CD8-positive, alpha-beta memory T cell (primary cell): ENCODE measurements around the gene MYCBP2. TPM values are rescaled to one million over a fixed set of nuclear protein-coding genes. Genes with fewer than 3 reads are reported as not detected.
A peak's percentile ranks its signal among the peaks of the same experiment; 100 is the strongest.

Experiments
- CTCF ChIA-PET: fragments of 350-600 bp; sonication (Branson Sonifier 250); formaldehyde crosslinking; loops from one replicate; lab custom pipeline; 2021; ENCODE audit warnings: antibody characterized with exemption; lab: Charles Lee
- POLR2A ChIA-PET: fragments of 350-600 bp; sonication (Branson Sonifier 250); formaldehyde crosslinking; loops from one replicate; lab custom pipeline; 2021; ENCODE audit warnings: antibody characterized with exemption; lab: Charles Lee
- DNase-seq, 5 donors: peaks; one replicate each; pipeline versions ENCODE4 v3.0.0 to v3.0.0-alpha.2; 2020 to 2022; ENCODE audit warnings: mixed read lengths in 1 of 5
- H3K27ac ChIP-seq: one replicate; pipeline ENCODE4 v1.7.0; 2013; ENCODE audit warnings: low read depth, mild to moderate bottlenecking, low read length, moderate library complexity
- H3K27me3 ChIP-seq: 2 replicates; pipeline ENCODE4 v1.7.0; 2013; ENCODE audit warnings: low read length, mild to moderate bottlenecking; ENCODE audit not compliant: insufficient read depth, poor library complexity, severe bottlenecking
- H3K36me3 ChIP-seq: 2 replicates; pipeline ENCODE4 v1.7.0; 2013; ENCODE audit warnings: mild to moderate bottlenecking, low read length, moderate library complexity; ENCODE audit not compliant: insufficient read depth
- H3K4me1 ChIP-seq: 2 replicates; pipeline ENCODE4 v1.7.0; 2013; ENCODE audit warnings: mild to moderate bottlenecking, low read length, moderate library complexity; ENCODE audit not compliant: insufficient read depth
- H3K4me3 ChIP-seq: 2 replicates; pipeline ENCODE4 v1.7.0; 2013; ENCODE audit warnings: mild to moderate bottlenecking, low read length
- H3K9me3 ChIP-seq: 2 replicates; pipeline ENCODE4 v1.7.0; 2013; ENCODE audit warnings: mild to moderate bottlenecking, low read length
- H3K27ac Mint-ChIP-seq, 8 donors: one replicate each; pipeline ENCODE4 v1.8.0; 2020 to 2021; ENCODE audit warnings: mixed read lengths in 8 of 8, mild to moderate bottlenecking in 6 of 8, inconsistent platforms in 3 of 8, moderate library complexity in 3 of 8
- H3K27me3 Mint-ChIP-seq, 2 donors: one replicate each; pipeline ENCODE4 v1.8.0; 2020 to 2021; ENCODE audit warnings: mixed read lengths in 2 of 2, mild to moderate bottlenecking in 1 of 2, moderate library complexity in 1 of 2
- H3K36me3 Mint-ChIP-seq, 3 donors: one replicate each; pipeline ENCODE4 v1.8.0; 2020 to 2021; ENCODE audit warnings: mixed read lengths in 3 of 3, inconsistent platforms in 1 of 3, mild to moderate bottlenecking in 1 of 3
- H3K4me1 Mint-ChIP-seq, 3 donors: one replicate each; pipeline ENCODE4 v1.8.0; 2020 to 2021; ENCODE audit warnings: mixed read lengths in 3 of 3, inconsistent platforms in 1 of 3, mild to moderate bottlenecking in 1 of 3
- H3K4me3 Mint-ChIP-seq, 7 donors: one replicate each; pipeline ENCODE4 v1.8.0; 2020 to 2021; ENCODE audit warnings: mixed read lengths in 7 of 7, mild to moderate bottlenecking in 6 of 7, moderate library complexity in 4 of 7, inconsistent platforms in 2 of 7
- H3K9me3 Mint-ChIP-seq, 5 donors: one replicate each; pipeline ENCODE4 v1.8.0; 2020 to 2022; ENCODE audit warnings: mixed read lengths in 5 of 5, mild to moderate bottlenecking in 3 of 5, moderate library complexity in 2 of 5, inconsistent platforms in 1 of 5
- polyA plus RNA-seq: library from polyadenylated mRNA; unstranded; fragments of 300-500 nt; fragmentation: Illumina TruSeq; gene quantifications from one replicate; pipeline ENCODE4 v1.2.3, GENCODE V29; 2021
- total RNA-seq, 2 experiments: library from RNA; stranded (reverse); gene quantifications; one replicate each; pipeline ENCODE4 v1.2.3, GENCODE V29; 2021

MYCBP2 gene
- total and polyA plus RNA-seq, 3 experiments from 2014 or later: 44.6 to 111 (median 110) TPM

DNA sequence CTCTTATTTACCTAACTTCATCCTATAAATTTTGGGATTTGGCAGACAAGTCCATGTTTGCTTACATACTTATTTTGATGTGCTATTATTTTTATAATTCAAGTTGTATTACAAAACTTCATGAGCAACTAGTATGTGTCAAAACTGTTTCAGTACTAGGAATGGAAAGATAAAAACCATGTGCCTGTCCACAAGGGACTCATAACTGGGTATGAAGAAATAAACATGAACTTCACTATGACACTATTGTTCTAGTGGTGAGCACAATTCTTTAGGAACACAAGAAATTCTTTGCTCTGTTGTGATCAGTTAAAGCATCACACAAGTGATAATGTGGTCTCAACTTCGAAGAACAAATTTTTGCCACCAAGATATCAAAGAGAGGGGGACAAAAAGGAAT is 202.5 kb downstream of the MYCBP2 start:
- ChIA-PET POLR2A (no interaction called here), CTCF (no interaction called here)
- no peaks in the 10 kb centered on the region for H3K9me3 Mint-ChIP-seq
- H3K4me1 Mint-ChIP-seq: no peaks in the 10 kb centered on the region
- Histone ChIP-seq H3K4me1 (no peaks in the 10 kb centered on the region), H3K4me3 (no peak overlapping the region), H3K27ac (no peak overlapping the region), H3K36me3 (no peaks in the 10 kb centered on the region), H3K27me3 (no peaks in the 10 kb centered on the region), H3K9me3 (no peaks in the 10 kb centered on the region)
- peaks cover 10 to 57% (median 24%) of the 10 kb centered on the region in 3 donors for H3K36me3 Mint-ChIP-seq
- H3K4me3 Mint-ChIP-seq: no peak overlapping the region
- H3K27ac Mint-ChIP-seq: no peak overlapping the region
- no peaks in the 10 kb centered on the region for H3K27me3 Mint-ChIP-seq
- DNase-seq: no peak

DNA sequence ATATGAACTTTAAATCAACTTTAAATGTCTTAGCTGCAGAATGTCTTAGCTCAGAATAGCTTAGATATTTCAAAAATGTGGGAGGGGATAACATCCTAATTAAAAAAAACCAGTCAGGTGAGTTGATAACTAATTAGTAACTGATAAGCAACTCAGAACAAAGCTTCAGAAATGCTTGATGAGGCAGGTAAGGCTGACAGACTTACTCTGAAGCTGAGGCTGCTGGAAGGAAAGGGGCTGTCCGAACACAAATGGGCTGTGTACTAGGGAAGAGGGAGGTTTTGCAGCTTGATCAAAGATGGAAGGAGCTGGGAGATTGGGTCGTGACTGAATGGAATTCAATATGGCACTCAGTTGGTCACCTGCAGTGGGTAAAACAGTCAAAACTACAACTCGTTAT is 208.8 kb downstream of the MYCBP2 start:
- peak overlapping the region in 1 of 8 donors; percentile 44 for H3K27ac Mint-ChIP-seq
- Histone ChIP-seq H3K4me1 (no peaks in the 10 kb centered on the region), H3K9me3 (no peaks in the 10 kb centered on the region), H3K36me3 (peaks cover 6% of the 10 kb centered on the region), H3K27me3 (no peaks in the 10 kb centered on the region), H3K27ac (no peak overlapping the region), H3K4me3 (no peak overlapping the region)
- H3K9me3 Mint-ChIP-seq: no peaks in the 10 kb centered on the region
- H3K4me1 Mint-ChIP-seq: no peaks in the 10 kb centered on the region
- CTCF ChIA-PET: no interaction called here
- no peaks in the 10 kb centered on the region for H3K27me3 Mint-ChIP-seq
- no peak overlapping the region for H3K4me3 Mint-ChIP-seq
- H3K36me3 Mint-ChIP-seq: peaks cover 27 to 65% (median 32%) of the 10 kb centered on the region in 3 donors
- DNase-seq: no peak
- POLR2A ChIA-PET: interaction anchor here (0.6 kb wide), 1 partner anchor 68 kb away, joined by 3 read pairs; no protein-coding TSS in a partner anchor

DNA sequence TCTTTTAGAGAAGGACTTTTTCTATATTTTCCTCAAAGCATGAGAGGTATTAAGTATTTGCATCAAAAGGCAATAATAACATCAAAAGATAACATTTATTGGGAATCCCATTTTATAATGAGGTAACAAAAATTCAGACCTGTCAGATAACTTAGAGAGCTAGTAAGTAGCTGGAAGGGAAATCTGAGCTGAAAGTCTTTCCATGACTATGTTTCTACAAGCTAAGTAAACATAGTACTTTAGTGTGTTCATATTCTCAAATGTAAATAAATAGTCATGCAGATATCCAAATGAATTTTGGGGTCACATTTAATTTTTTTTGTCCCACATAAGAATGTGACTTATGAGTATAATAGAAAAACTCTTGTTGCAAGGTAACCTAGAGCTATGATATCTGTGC is 212.6 kb downstream of the MYCBP2 start:
- Mint-ChIP-seq H3K27ac (no peak overlapping the region), H3K36me3 (peaks cover 43 to 74% (median 51%) of the 10 kb centered on the region in 3 donors), H3K4me1 (no peaks in the 10 kb centered on the region), H3K9me3 (peaks cover 10 to 20% (median 18%) of the 10 kb centered on the region in 5 donors), H3K27me3 (no peaks in the 10 kb centered on the region), H3K4me3 (no peak overlapping the region)
- ChIA-PET POLR2A (no interaction called here), CTCF (no interaction called here)
- no peak overlapping the region for H3K27ac ChIP-seq
- no peaks in the 10 kb centered on the region for H3K27me3 ChIP-seq
- peaks cover 14% of the 10 kb centered on the region for H3K36me3 ChIP-seq
- H3K9me3 ChIP-seq: no peaks in the 10 kb centered on the region
- no peak for DNase-seq
- no peak overlapping the region for H3K4me3 ChIP-seq
- no peaks in the 10 kb centered on the region for H3K4me1 ChIP-seq

DNA sequence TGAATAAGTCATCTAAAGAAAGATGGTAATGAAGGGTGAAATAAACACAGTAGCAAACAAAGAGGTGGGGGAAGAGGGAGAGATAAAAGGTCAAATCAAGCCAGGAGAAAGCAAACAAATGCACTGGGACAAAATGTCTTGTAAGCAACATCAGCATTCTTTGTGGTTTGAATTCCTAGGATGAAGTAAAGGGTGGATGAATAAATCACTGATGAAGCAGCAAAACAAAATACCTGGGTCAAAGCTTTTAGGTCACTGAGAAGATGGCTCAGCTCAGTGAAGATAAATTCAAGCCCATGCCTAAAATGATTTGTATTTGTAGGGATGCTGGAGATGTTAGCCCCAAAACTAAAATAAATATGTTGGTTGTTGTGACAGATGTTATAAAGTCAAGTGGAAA is 213.4 kb downstream of the MYCBP2 start:
- Mint-ChIP-seq H3K27ac (peak overlapping the region in 1 of 8 donors; percentile 51), H3K9me3 (peaks cover 10 to 20% (median 18%) of the 10 kb centered on the region in 5 donors), H3K27me3 (no peaks in the 10 kb centered on the region), H3K36me3 (peaks cover 43 to 74% (median 54%) of the 10 kb centered on the region in 3 donors), H3K4me1 (no peaks in the 10 kb centered on the region), H3K4me3 (no peak overlapping the region)
- H3K9me3 ChIP-seq: no peaks in the 10 kb centered on the region
- no peak overlapping the region for H3K4me3 ChIP-seq
- no peak overlapping the region for H3K27ac ChIP-seq
- no peaks in the 10 kb centered on the region for H3K4me1 ChIP-seq
- DNase-seq: no peak
- CTCF ChIA-PET: interaction anchor here (0.7 kb wide), 1 partner anchor 24 kb away, joined by 3 read pairs; no protein-coding TSS in a partner anchor
- H3K36me3 ChIP-seq: peaks cover 13% of the 10 kb centered on the region
- POLR2A ChIA-PET: no interaction called here
- H3K27me3 ChIP-seq: no peaks in the 10 kb centered on the region

DNA sequence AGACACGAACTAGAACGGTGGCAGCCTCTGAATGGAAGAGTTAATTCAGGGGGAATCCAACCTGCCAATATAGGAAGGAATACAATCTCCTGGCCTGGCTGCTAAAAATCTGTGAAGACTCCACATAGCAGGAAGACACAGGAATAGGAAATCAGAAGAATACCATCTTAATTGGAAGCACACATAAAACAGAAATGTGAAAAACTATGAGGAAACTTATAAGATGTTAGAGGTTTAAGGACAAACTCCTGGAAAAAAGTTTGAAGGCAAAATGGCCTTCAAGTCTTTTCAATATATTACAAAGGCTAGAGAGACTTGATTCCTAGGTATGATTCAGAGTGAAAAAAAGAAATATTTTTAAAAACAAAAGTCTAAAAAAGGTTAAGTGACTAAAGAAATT is 221.8 kb downstream of the MYCBP2 start:
- H3K9me3 ChIP-seq: no peaks in the 10 kb centered on the region
- Mint-ChIP-seq H3K9me3 (peaks cover 0 to 3% (median 3%) of the 10 kb centered on the region in 5 donors), H3K4me1 (no peaks in the 10 kb centered on the region), H3K36me3 (peaks cover 9 to 43% (median 11%) of the 10 kb centered on the region in 3 donors), H3K27ac (peak overlapping the region in 1 of 8 donors; percentile 17), H3K27me3 (no peaks in the 10 kb centered on the region), H3K4me3 (no peak overlapping the region)
- no peak for DNase-seq
- H3K4me3 ChIP-seq: no peak overlapping the region
- H3K4me1 ChIP-seq: no peaks in the 10 kb centered on the region
- H3K27me3 ChIP-seq: no peaks in the 10 kb centered on the region
- no peaks in the 10 kb centered on the region for H3K36me3 ChIP-seq
- CTCF ChIA-PET: no interaction called here
- H3K27ac ChIP-seq: no peak overlapping the region
- POLR2A ChIA-PET: no interaction called here

DNA sequence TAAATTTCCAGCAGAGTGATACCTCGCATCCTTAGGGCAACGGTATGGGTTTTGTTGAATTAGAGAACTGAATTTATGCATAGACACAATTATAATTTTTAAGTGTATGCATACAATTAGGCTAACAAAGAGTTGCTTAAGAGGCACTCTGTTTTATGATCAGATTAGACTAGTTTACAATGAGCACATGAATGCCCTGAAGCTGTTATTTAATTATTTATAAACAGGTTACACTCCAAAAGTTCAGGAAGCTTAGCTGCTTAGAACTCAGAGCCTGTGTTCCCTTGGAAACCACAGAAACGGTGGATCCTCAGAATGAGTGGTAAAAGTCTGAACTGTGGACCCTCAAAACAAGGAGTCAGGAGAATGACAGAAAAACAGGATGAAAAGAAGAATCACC is 227.5 kb downstream of the MYCBP2 start:
- H3K4me1 ChIP-seq: no peaks in the 10 kb centered on the region
- Mint-ChIP-seq H3K4me1 (peaks cover 0 to 8% (median 0%) of the 10 kb centered on the region in 3 donors), H3K36me3 (peaks cover 22 to 63% (median 29%) of the 10 kb centered on the region in 3 donors), H3K9me3 (no peaks in the 10 kb centered on the region), H3K27ac (peak overlapping the region in 1 of 8 donors; percentile 24), H3K4me3 (no peak overlapping the region), H3K27me3 (no peaks in the 10 kb centered on the region)
- H3K4me3 ChIP-seq: no peak overlapping the region
- ChIA-PET POLR2A (no interaction called here), CTCF (no interaction called here)
- no peak overlapping the region for H3K27ac ChIP-seq
- peaks cover 1% of the 10 kb centered on the region for H3K36me3 ChIP-seq
- no peak for DNase-seq
- H3K27me3 ChIP-seq: no peaks in the 10 kb centered on the region
- no peaks in the 10 kb centered on the region for H3K9me3 ChIP-seq

DNA sequence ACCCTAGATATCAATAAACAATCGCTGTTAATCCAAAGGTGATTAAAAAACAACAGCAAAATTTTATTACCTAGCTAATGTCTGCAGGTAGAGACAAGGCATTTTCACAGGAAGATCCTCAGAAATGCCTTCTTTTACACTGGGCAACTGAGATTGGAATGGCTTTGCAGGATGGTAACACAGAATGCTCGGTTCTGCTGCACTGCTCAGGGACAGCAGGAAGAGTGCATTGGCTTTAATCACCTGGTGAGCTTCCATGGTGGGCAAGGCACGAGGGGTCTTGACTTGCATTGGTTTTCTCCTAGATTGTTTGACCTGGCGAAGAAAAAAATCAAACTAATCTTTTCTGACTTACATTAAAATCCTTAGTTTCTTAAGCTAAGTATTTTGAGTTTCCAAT is 231.6 kb downstream of the MYCBP2 start:
- no peak overlapping the region for H3K4me3 Mint-ChIP-seq
- H3K9me3 Mint-ChIP-seq: no peaks in the 10 kb centered on the region
- Histone ChIP-seq H3K4me3 (no peak overlapping the region), H3K9me3 (no peaks in the 10 kb centered on the region), H3K27ac (no peak overlapping the region), H3K36me3 (peaks cover 12% of the 10 kb centered on the region), H3K4me1 (no peaks in the 10 kb centered on the region), H3K27me3 (no peaks in the 10 kb centered on the region)
- no peaks in the 10 kb centered on the region for H3K27me3 Mint-ChIP-seq
- ChIA-PET POLR2A (no interaction called here), CTCF (interaction anchor here (1.0 kb wide), 1 partner anchor 115 kb away, joined by 3 read pairs; no protein-coding TSS in a partner anchor)
- no peak for DNase-seq
- peaks cover 0 to 8% (median 0%) of the 10 kb centered on the region in 3 donors for H3K4me1 Mint-ChIP-seq
- peaks cover 23 to 84% (median 40%) of the 10 kb centered on the region in 3 donors for H3K36me3 Mint-ChIP-seq
- no peak overlapping the region for H3K27ac Mint-ChIP-seq

DNA sequence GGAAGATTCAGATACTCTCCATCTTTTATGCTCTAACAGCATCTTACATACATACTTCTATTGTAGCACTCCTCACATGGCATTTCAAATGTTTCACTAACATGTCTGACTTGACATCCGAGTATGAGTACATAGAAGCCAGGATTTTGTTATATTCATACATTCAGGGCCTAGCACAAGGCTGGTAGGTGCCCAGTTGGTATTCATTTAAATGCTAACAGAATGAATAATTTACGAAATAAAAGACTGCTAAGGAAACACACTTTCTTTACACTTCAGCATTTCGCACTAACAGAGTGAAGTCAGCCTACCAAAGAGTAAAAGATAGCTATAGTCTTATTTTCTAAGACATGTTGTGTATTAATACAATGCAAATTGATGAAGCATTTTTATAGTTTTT is 232.1 kb downstream of the MYCBP2 start:
- CTCF ChIA-PET: interaction anchor here (1.0 kb wide), 1 partner anchor 115 kb away, joined by 3 read pairs; no protein-coding TSS in a partner anchor
- Mint-ChIP-seq H3K36me3 (peaks cover 23 to 84% (median 39%) of the 10 kb centered on the region in 3 donors), H3K9me3 (no peaks in the 10 kb centered on the region), H3K4me3 (no peak overlapping the region), H3K4me1 (peaks cover 0 to 8% (median 0%) of the 10 kb centered on the region in 3 donors), H3K27me3 (no peaks in the 10 kb centered on the region), H3K27ac (no peak overlapping the region)
- Histone ChIP-seq H3K9me3 (no peaks in the 10 kb centered on the region), H3K27me3 (no peaks in the 10 kb centered on the region), H3K4me3 (no peak overlapping the region), H3K36me3 (peaks cover 12% of the 10 kb centered on the region), H3K4me1 (no peaks in the 10 kb centered on the region), H3K27ac (no peak overlapping the region)
- DNase-seq: no peak
- POLR2A ChIA-PET: no interaction called here
